ENCODE results near the gene RDX. TPM values are rescaled to one million over a fixed set of nuclear protein-coding genes. Genes with fewer than 3 reads are reported as not detected.

RDX gene
- polyA plus RNA-seq = 51.6 TPM
- long read RNA-seq, donor 1, full-length matches to known transcripts = 5 of 18 reads
- long read RNA-seq, donor 1, partial matches to known transcripts = 13 of 18 reads
- long read RNA-seq, donor 1, other reads (novel, unspliced or antisense) = 0 of 18 reads
- long read RNA-seq, donor 2, full-length matches to known transcripts = 3 of 65 reads
- long read RNA-seq, donor 2, partial matches to known transcripts = 54 of 65 reads
- long read RNA-seq, donor 2, other reads (novel, unspliced or antisense) = 8 of 65 reads
- long read RNA-seq, donor 3 = 0 reads
- long read RNA-seq, donor 4 = 0 reads
- long read RNA-seq, donor 5, full-length matches to known transcripts = 4 of 18 reads
- long read RNA-seq, donor 5, partial matches to known transcripts = 14 of 18 reads
- long read RNA-seq, donor 5, other reads (novel, unspliced or antisense) = 0 of 18 reads
- long read RNA-seq, donor 6, full-length matches to known transcripts = 4 of 25 reads
- long read RNA-seq, donor 6, partial matches to known transcripts = 21 of 25 reads
- long read RNA-seq, donor 6, other reads (novel, unspliced or antisense) = 0 of 25 reads
- long read RNA-seq, donor 7, partial matches to known transcripts = 5 of 5 reads
- long read RNA-seq, donor 7, other reads (novel, unspliced or antisense) = 0 of 5 reads
- long read RNA-seq, donor 8, full-length matches to known transcripts = 6 of 63 reads
- long read RNA-seq, donor 8, partial matches to known transcripts = 57 of 63 reads
- long read RNA-seq, donor 8, other reads (novel, unspliced or antisense) = 0 of 63 reads
- long read RNA-seq, donor 9, partial matches to known transcripts = 6 of 7 reads
- long read RNA-seq, donor 9, other reads (novel, unspliced or antisense) = 0 of 7 reads
- long read RNA-seq, donor 10, full-length matches to known transcripts = 2 of 2 reads
- long read RNA-seq, donor 10, partial matches to known transcripts = 0 of 2 reads
- long read RNA-seq, donor 10, other reads (novel, unspliced or antisense) = 0 of 2 reads
- long read RNA-seq, donor 11, full-length matches to known transcripts = 6 of 14 reads
- long read RNA-seq, donor 11, partial matches to known transcripts = 8 of 14 reads
- long read RNA-seq, donor 11, other reads (novel, unspliced or antisense) = 0 of 14 reads

- DNase-seq = peak; percentile 44 to 82
- H3K27me3 ChIP-seq (ENCODE audit: control insufficient read depth, insufficient read depth, low read length) = peaks cover 2% of the 10 kb centered on the region
- peak within 1 kb of the TSS; percentile 88 for H3K4me3 ChIP-seq (ENCODE audit: low read length)
- H3K4me1 ChIP-seq (ENCODE audit: control insufficient read depth, insufficient read depth, low read length) = peaks cover 19% of the 10 kb centered on the region
- no CpG with 5 or more reads among the region's 113 CpGs for WGBS (ENCODE audit: insufficient coverage, low lambda C conversion rate)
- H3K36me3 ChIP-seq (ENCODE audit: control insufficient read depth, insufficient read depth, low read length) = no peaks in the 10 kb centered on the region
- peaks cover 7% of the 10 kb centered on the region for H3K9me3 ChIP-seq (ENCODE audit: control insufficient read depth, low read depth, low read length)
- peak within 1 kb of the TSS; percentile 77 for H3K27ac ChIP-seq (ENCODE audit: low read length)
These were observed at the start of gene RDX for GRCh38 chr11:110296226-110297075. RDX (minus strand) TSS chr11:110296614; CDS start chr11:110279692, 16,922 bp downstream.

GRCh38 chr11:110345743-110346142, 49.3 kb upstream of the RDX start:
- Histone ChIP-seq H3K27ac (ENCODE audit: low read length) (no peak overlapping the region), H3K36me3 (ENCODE audit: control insufficient read depth, insufficient read depth, low read length) (no peaks in the 10 kb centered on the region), H3K9me3 (ENCODE audit: control insufficient read depth, low read depth, low read length) (no peaks in the 10 kb centered on the region), H3K4me3 (ENCODE audit: low read length) (no peak overlapping the region), H3K4me1 (ENCODE audit: control insufficient read depth, insufficient read depth, low read length) (peaks cover 15% of the 10 kb centered on the region), H3K27me3 (ENCODE audit: control insufficient read depth, insufficient read depth, low read length) (no peaks in the 10 kb centered on the region)
- no CpG with 5 or more reads among the region's 3 CpGs for WGBS (ENCODE audit: insufficient coverage, low lambda C conversion rate)
- DNase-seq = no peak

GRCh38 chr11:110340436-110340835, 44.0 kb upstream of the RDX start:
- H3K27me3 ChIP-seq (ENCODE audit: control insufficient read depth, insufficient read depth, low read length) = no peaks in the 10 kb centered on the region
- peaks cover 2% of the 10 kb centered on the region for H3K4me1 ChIP-seq (ENCODE audit: control insufficient read depth, insufficient read depth, low read length)
- no peaks in the 10 kb centered on the region for H3K36me3 ChIP-seq (ENCODE audit: control insufficient read depth, insufficient read depth, low read length)
- no peak overlapping the region for H3K27ac ChIP-seq (ENCODE audit: low read length)
- no peaks in the 10 kb centered on the region for H3K9me3 ChIP-seq (ENCODE audit: control insufficient read depth, low read depth, low read length)
- 100% methylated on average over 2 of the region's 2 CpGs for WGBS (ENCODE audit: insufficient coverage, low lambda C conversion rate)
- DNase-seq = no peak
- H3K4me3 ChIP-seq (ENCODE audit: low read length) = no peak overlapping the region

GRCh38 chr11:110339456-110340250, 43.2 kb upstream of the RDX start:
- Histone ChIP-seq H3K9me3 (ENCODE audit: control insufficient read depth, low read depth, low read length) (no peaks in the 10 kb centered on the region), H3K4me1 (ENCODE audit: control insufficient read depth, insufficient read depth, low read length) (peaks cover 2% of the 10 kb centered on the region), H3K36me3 (ENCODE audit: control insufficient read depth, insufficient read depth, low read length) (no peaks in the 10 kb centered on the region), H3K27me3 (ENCODE audit: control insufficient read depth, insufficient read depth, low read length) (no peaks in the 10 kb centered on the region), H3K27ac (ENCODE audit: low read length) (no peak overlapping the region), H3K4me3 (ENCODE audit: low read length) (no peak overlapping the region)
- no peak for DNase-seq
- WGBS (ENCODE audit: insufficient coverage, low lambda C conversion rate) = 100% methylated on average over 1 of the region's 3 CpGs

- Histone ChIP-seq H3K27me3 (ENCODE audit: control insufficient read depth, insufficient read depth, low read length) (no peaks in the 10 kb centered on the region), H3K36me3 (ENCODE audit: control insufficient read depth, insufficient read depth, low read length) (no peaks in the 10 kb centered on the region), H3K27ac (ENCODE audit: low read length) (no peak overlapping the region), H3K4me1 (ENCODE audit: control insufficient read depth, insufficient read depth, low read length) (peaks cover 2% of the 10 kb centered on the region), H3K9me3 (ENCODE audit: control insufficient read depth, low read depth, low read length) (no peaks in the 10 kb centered on the region), H3K4me3 (ENCODE audit: low read length) (no peak overlapping the region)
- DNase-seq = no peak
- 40% methylated on average over 1 of the region's 5 CpGs for WGBS (ENCODE audit: insufficient coverage, low lambda C conversion rate)
These were observed 42.3 kb upstream of the RDX start for GRCh38 chr11:110338684-110339083.

GRCh38 chr11:110337570-110338193, 41.3 kb upstream of the RDX start:
- Histone ChIP-seq H3K9me3 (ENCODE audit: control insufficient read depth, low read depth, low read length) (no peaks in the 10 kb centered on the region), H3K36me3 (ENCODE audit: control insufficient read depth, insufficient read depth, low read length) (no peaks in the 10 kb centered on the region), H3K27ac (ENCODE audit: low read length) (peak overlapping the region; percentile 69), H3K4me3 (ENCODE audit: low read length) (no peak overlapping the region), H3K27me3 (ENCODE audit: control insufficient read depth, insufficient read depth, low read length) (no peaks in the 10 kb centered on the region), H3K4me1 (ENCODE audit: control insufficient read depth, insufficient read depth, low read length) (peaks cover 2% of the 10 kb centered on the region)
- peak; percentile 60 to 78 for DNase-seq
- 40% methylated on average over 1 of the region's 4 CpGs for WGBS (ENCODE audit: insufficient coverage, low lambda C conversion rate)

GRCh38 chr11:110336054-110336453, 39.6 kb upstream of the RDX start:
- Histone ChIP-seq H3K9me3 (ENCODE audit: control insufficient read depth, low read depth, low read length) (no peaks in the 10 kb centered on the region), H3K4me3 (ENCODE audit: low read length) (no peak overlapping the region), H3K27me3 (ENCODE audit: control insufficient read depth, insufficient read depth, low read length) (no peaks in the 10 kb centered on the region), H3K4me1 (ENCODE audit: control insufficient read depth, insufficient read depth, low read length) (peaks cover 2% of the 10 kb centered on the region), H3K27ac (ENCODE audit: low read length) (no peak overlapping the region), H3K36me3 (ENCODE audit: control insufficient read depth, insufficient read depth, low read length) (no peaks in the 10 kb centered on the region)
- WGBS (ENCODE audit: insufficient coverage, low lambda C conversion rate) = 94% methylated on average over 2 of the region's 3 CpGs
- no peak for DNase-seq

GRCh38 chr11:110335358-110335757, 38.9 kb upstream of the RDX start:
- Histone ChIP-seq H3K4me1 (ENCODE audit: control insufficient read depth, insufficient read depth, low read length) (peaks cover 2% of the 10 kb centered on the region), H3K36me3 (ENCODE audit: control insufficient read depth, insufficient read depth, low read length) (no peaks in the 10 kb centered on the region), H3K27ac (ENCODE audit: low read length) (no peak overlapping the region), H3K27me3 (ENCODE audit: control insufficient read depth, insufficient read depth, low read length) (no peaks in the 10 kb centered on the region), H3K9me3 (ENCODE audit: control insufficient read depth, low read depth, low read length) (no peaks in the 10 kb centered on the region), H3K4me3 (ENCODE audit: low read length) (no peak overlapping the region)
- WGBS (ENCODE audit: insufficient coverage, low lambda C conversion rate) = 100% methylated on average over 1 of the region's 4 CpGs
- DNase-seq = no peak

GRCh38 chr11:110331626-110332025, 35.2 kb upstream of the RDX start:
- Histone ChIP-seq H3K36me3 (ENCODE audit: control insufficient read depth, insufficient read depth, low read length) (no peaks in the 10 kb centered on the region), H3K27me3 (ENCODE audit: control insufficient read depth, insufficient read depth, low read length) (no peaks in the 10 kb centered on the region), H3K9me3 (ENCODE audit: control insufficient read depth, low read depth, low read length) (no peaks in the 10 kb centered on the region), H3K27ac (ENCODE audit: low read length) (no peak overlapping the region), H3K4me1 (ENCODE audit: control insufficient read depth, insufficient read depth, low read length) (no peaks in the 10 kb centered on the region), H3K4me3 (ENCODE audit: low read length) (no peak overlapping the region)
- no CpG with 5 or more reads among the region's 1 CpG for WGBS (ENCODE audit: insufficient coverage, low lambda C conversion rate)
- no peak for DNase-seq
